Measurements from ENCODE around the gene ANKDD1B. TPM values are rescaled to one million over a fixed set of nuclear protein-coding genes. Genes with fewer than 3 reads are reported as not detected.

Gene ANKDD1B
- total RNA-seq, 2 donors from 2014 or later: 3.6 to 6.3 TPM

DNA sequence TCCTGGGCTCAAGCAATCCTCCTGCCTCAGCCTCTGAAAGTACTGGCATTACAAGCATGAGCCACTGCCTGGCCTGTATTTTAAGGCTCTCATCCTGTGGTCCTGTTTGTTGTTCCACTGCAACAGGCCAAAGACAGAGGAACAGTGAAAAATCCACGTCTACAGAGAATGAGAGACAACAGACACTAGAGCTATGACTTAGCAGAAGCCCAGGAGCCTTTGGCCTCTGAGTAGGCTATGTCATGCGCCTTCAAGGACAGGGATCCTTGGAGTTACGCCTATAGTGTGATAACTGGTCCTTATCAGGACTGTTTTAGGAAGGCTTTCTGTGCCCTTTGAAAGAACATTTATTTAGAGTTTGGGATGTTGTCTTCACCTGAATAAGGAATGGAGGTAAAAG, 95.5 kb downstream of the ANKDD1B start:
- no peak for TF ChIP-seq CTCF (IDR thresholded peaks at IDR 0.05)
- no peaks in the 10 kb centered on the region for H3K27me3 ChIP-seq
- H3K36me3 ChIP-seq: no peaks in the 10 kb centered on the region
- intact Hi-C loops (cut with DNase I): no loop called here
- no peak overlapping the region for H3K4me3 ChIP-seq
- no peak for DNase-seq
- H3K27ac ChIP-seq: no peak overlapping the region
- no peak overlapping the region for H3K9ac ChIP-seq (ENCODE audit: low read depth in 2 of 2, low read length in 2 of 2)
- H3K9me3 ChIP-seq: no peaks in the 10 kb centered on the region
- no peaks in the 10 kb centered on the region for H3K4me1 ChIP-seq

DNA sequence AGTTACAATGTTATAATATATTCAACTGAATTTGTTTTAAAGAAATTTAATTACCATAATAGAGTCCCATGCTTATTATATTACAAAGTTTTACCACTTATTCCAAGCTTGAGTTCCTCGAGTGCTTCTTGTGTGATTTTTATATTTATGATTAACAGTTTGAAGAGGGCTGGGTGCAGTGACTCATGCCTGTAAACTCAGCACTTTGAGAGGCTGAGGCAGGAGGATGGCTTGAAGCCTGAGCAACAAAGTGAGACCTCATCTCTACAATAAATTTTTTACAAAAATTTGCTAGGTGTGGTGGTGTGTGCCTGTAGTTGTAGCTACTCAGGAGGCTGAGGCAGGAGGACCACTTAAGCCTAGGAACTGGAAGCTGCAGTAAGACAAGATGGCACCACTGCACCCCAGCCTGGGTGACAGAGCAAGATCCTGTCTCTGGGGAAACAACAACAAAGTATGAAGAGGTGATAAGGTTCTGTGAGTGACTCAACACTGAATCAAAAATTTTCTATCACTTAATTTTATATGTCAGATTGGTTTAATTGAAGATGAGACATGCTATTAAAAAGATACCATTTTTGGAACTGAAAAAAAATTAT, 96.8 kb downstream of the ANKDD1B start:
- intact Hi-C loops (cut with DNase I): no loop called here
- Histone ChIP-seq H3K27ac (no peak overlapping the region), H3K27me3 (no peaks in the 10 kb centered on the region), H3K4me3 (no peak overlapping the region), H3K9ac (ENCODE audit: low read depth in 2 of 2, low read length in 2 of 2) (no peak overlapping the region), H3K4me1 (no peaks in the 10 kb centered on the region), H3K9me3 (no peaks in the 10 kb centered on the region), H3K36me3 (no peaks in the 10 kb centered on the region)
- TF ChIP-seq CTCF (IDR thresholded peaks at IDR 0.05): no peak
- no peak for DNase-seq

- no peak overlapping the region for H3K9ac ChIP-seq (ENCODE audit: low read depth in 2 of 2, low read length in 2 of 2)
- H3K36me3 ChIP-seq: no peaks in the 10 kb centered on the region
- DNase-seq: no peak
- no peak for TF ChIP-seq CTCF (IDR thresholded peaks at IDR 0.05)
- H3K27me3 ChIP-seq: no peaks in the 10 kb centered on the region
- no peaks in the 10 kb centered on the region for H3K9me3 ChIP-seq
- no peak overlapping the region for H3K27ac ChIP-seq
- H3K4me1 ChIP-seq: no peaks in the 10 kb centered on the region
- intact Hi-C loops (cut with DNase I): no loop called here
- H3K4me3 ChIP-seq: no peak overlapping the region
Observed at GRCh38 chr5:75710637-75711036, 99.4 kb downstream of the ANKDD1B start.

GRCh38 chr5:75711151-75711550, 99.9 kb downstream of the ANKDD1B start:
- Histone ChIP-seq H3K4me1 (no peaks in the 10 kb centered on the region), H3K9me3 (no peaks in the 10 kb centered on the region), H3K27me3 (no peaks in the 10 kb centered on the region), H3K27ac (no peak overlapping the region), H3K36me3 (no peaks in the 10 kb centered on the region), H3K4me3 (no peak overlapping the region), H3K9ac (ENCODE audit: low read depth in 2 of 2, low read length in 2 of 2) (no peak overlapping the region)
- no peak for DNase-seq
- TF ChIP-seq CTCF (IDR thresholded peaks at IDR 0.05): no peak
- intact Hi-C loops (cut with DNase I): no loop called here

GRCh38 chr5:75712091-75712490, 100.8 kb downstream of the ANKDD1B start:
- H3K9ac ChIP-seq (ENCODE audit: low read depth in 2 of 2, low read length in 2 of 2): no peak overlapping the region
- no peaks in the 10 kb centered on the region for H3K9me3 ChIP-seq
- H3K36me3 ChIP-seq: no peaks in the 10 kb centered on the region
- H3K4me3 ChIP-seq: no peak overlapping the region
- no peak for DNase-seq
- intact Hi-C loops (cut with DNase I): no loop called here
- TF ChIP-seq CTCF (IDR thresholded peaks at IDR 0.05): no peak
- no peaks in the 10 kb centered on the region for H3K27me3 ChIP-seq
- no peaks in the 10 kb centered on the region for H3K4me1 ChIP-seq
- no peak overlapping the region for H3K27ac ChIP-seq

Data from colonic mucosa (tissue), 4 donors.